K562 (cell line): ENCODE measurements around the gene GPR162. TPM values are rescaled to one million over a fixed set of nuclear protein-coding genes. Genes with fewer than 3 reads are reported as not detected.

Source experiments
- ARID3B ChIP-seq: fragments of 250-450 bp; sonication (Bioruptor Pico); IDR thresholded peaks from 2 replicates; pipeline ENCODE4 v1.4.0; 2020; ENCODE audit warnings: borderline replicate concordance
- ATF7 ChIP-seq: fragments of 450-650 bp; IDR thresholded peaks from 2 replicates; pipeline ENCODE4 v1.7.1; 2014; ENCODE audit warnings: mild to moderate bottlenecking, moderate library complexity
- BRCA1 ChIP-seq, 2 experiments: fragments of 450-650 bp in 1 of 2; sonication (generic) in 1 of 2; formaldehyde crosslinking in 1 of 2; IDR thresholded peaks; 2 replicates each; pipeline versions ENCODE4 v1.5.0 to v1.6.1; 2017 to 2020; ENCODE audit warnings: mild to moderate bottlenecking in 1 of 2, missing genetic modification reagents in 1 of 2
- ELK3 ChIP-seq: fragments of 450-650 bp; formaldehyde crosslinking; IDR thresholded peaks from 2 replicates; pipeline ENCODE4 v1.4.0; 2020; ENCODE audit warnings: mild to moderate bottlenecking
- GTF2A2 ChIP-seq: IDR thresholded peaks from 2 replicates; pipeline ENCODE4 v1.6.1; 2016; ENCODE audit warnings: mild to moderate bottlenecking, missing genetic modification characterization, missing compliant biosample characterization
- HMGN3 ChIP-seq: IDR thresholded peaks from 2 replicates; pipeline ENCODE4 v1.6.1; 2011; ENCODE audit warnings: borderline replicate concordance, low read depth, mild to moderate bottlenecking, mixed read lengths, low read length; ENCODE audit not compliant: insufficient read length; ENCODE audit errors: extremely low read depth
- MCM5 ChIP-seq: fragments of 450-650 bp; IDR thresholded peaks from 2 replicates; pipeline ENCODE4 v1.6.1; 2016; ENCODE audit warnings: low read depth
- MXI1 ChIP-seq: IDR thresholded peaks from 2 replicates; pipeline ENCODE4 v1.6.1; 2011; ENCODE audit warnings: low read depth, mild to moderate bottlenecking, improper control_type of control experiment, low read length
- SRSF9 ChIP-seq: fragments of 200-400 bp; formaldehyde crosslinking; IDR thresholded peaks from 2 replicates; pipeline ENCODE4 v1.6.1; 2017; ENCODE audit warnings: low read depth, low read length, borderline replicate concordance
- ZBTB34 ChIP-seq: fragments of 250-450 bp; sonication (Bioruptor Pico); IDR thresholded peaks from 2 replicates; pipeline ENCODE4 v1.8.0; 2021; ENCODE audit warnings: mild to moderate bottlenecking, moderate library complexity
- ZBTB7A ChIP-seq: IDR thresholded peaks from 2 replicates; pipeline ENCODE4 v1.6.1; 2011; ENCODE audit warnings: low read depth, mild to moderate bottlenecking, low read length, moderate library complexity, borderline replicate concordance; ENCODE audit not compliant: control insufficient read depth
- ZC3H4 ChIP-seq: sonication (generic); formaldehyde crosslinking; IDR thresholded peaks from 2 replicates; pipeline ENCODE4 v1.9.0; 2021; ENCODE audit warnings: missing genetic modification reagents, borderline replicate concordance
- ZFP1 ChIP-seq: fragments of 450-650 bp; formaldehyde crosslinking; IDR thresholded peaks from 2 replicates; pipeline ENCODE4 v1.4.0; 2020; ENCODE audit warnings: mild to moderate bottlenecking, mixed read lengths
- ZFP30 ChIP-seq: fragments of 250-450 bp; sonication (Bioruptor Pico); IDR thresholded peaks from 2 replicates; pipeline ENCODE4 v1.8.0; 2022; ENCODE audit warnings: moderate library complexity, mild to moderate bottlenecking, inconsistent platforms, borderline replicate concordance
- ZKSCAN3 ChIP-seq: fragments of 250-450 bp; sonication (Bioruptor Pico); IDR thresholded peaks from 2 replicates; pipeline ENCODE4 v1.4.0; 2020
- ZKSCAN8 ChIP-seq: fragments of 200-800 bp; sonication (Bioruptor generic); IDR thresholded peaks from 2 replicates; pipeline ENCODE4 v1.6.1; 2016; ENCODE audit warnings: missing genetic modification characterization, missing compliant biosample characterization
- ZNF175 ChIP-seq: fragments of 200-800 bp; sonication (Bioruptor generic); IDR thresholded peaks from 2 replicates; pipeline ENCODE4 v1.6.1; 2016; ENCODE audit warnings: low read depth, mild to moderate bottlenecking, missing genetic modification characterization, missing compliant biosample characterization
- ZNF395 ChIP-seq: fragments of 200-800 bp; sonication (Bioruptor generic); IDR thresholded peaks from 2 replicates; pipeline ENCODE4 v1.6.1; 2017; ENCODE audit warnings: missing genetic modification characterization, missing compliant biosample characterization
- ZNF75A ChIP-seq: fragments of 450-650 bp; formaldehyde crosslinking; IDR thresholded peaks from 2 replicates; pipeline ENCODE4 v1.4.0; 2020; ENCODE audit warnings: mild to moderate bottlenecking
- ZNF780A ChIP-seq: fragments of 250-450 bp; sonication (Bioruptor Pico); IDR thresholded peaks from 2 replicates; pipeline ENCODE4 v1.5.0; 2021; ENCODE audit warnings: mild to moderate bottlenecking
- polyA plus RNA-seq, 8 experiments: library from polyadenylated mRNA; depleted of rRNA in 4 of 8; stranded (reverse) in 5 of 8; unstranded in 3 of 8; fragments of >200 nt; fragmentation: Nextera tagmentation in 2 of 8; fragmentation: Illumina TruSeq in 1 of 8; extraction: Ambion mirVana in 2 of 8; extraction: Trizol in 1 of 8; gene quantifications; 2 replicates each; pipeline versions ENCODE4 v1.2.1 to v1.2.3, GENCODE V29; 2011 to 2014; ENCODE audit warnings: inconsistent platforms in 1 of 8, missing spikeins in 1 of 8
- total RNA-seq, 7 experiments: library from RNA; depleted of rRNA in 6 of 7; stranded (reverse); fragments of >200 nt in 6 of 7; fragmentation: Illumina TruSeq in 2 of 7; extraction: Trizol in 2 of 7; gene quantifications; 2 replicates each; pipeline versions ENCODE4 v1.2.1 to v1.2.3, GENCODE V29; 2011 to 2021; ENCODE audit warnings: low replicate concordance in 1 of 7

Gene GPR162
- total and polyA plus RNA-seq, 9 of the 15 experiments (the other 6 are each of a cell fraction or from before 2014, with no cell fraction given): 0.65 to 1.8 (median 1.1) TPM; not detected in 2

- TF ChIP-seq MXI1: peak; percentile 85
- TF ChIP-seq ZNF75A (CRISPR knock-in tag): no peak
- no peak; the same call in 1 of the 2 replicates for TF ChIP-seq ZC3H4 (CRISPR knock-in tag)
- no peak for TF ChIP-seq ZFP1 (CRISPR knock-in tag)
- no peak for TF ChIP-seq ZBTB34
- no peak for TF ChIP-seq GTF2A2
- TF ChIP-seq ATF7: no peak
- TF ChIP-seq ZNF780A (CRISPR knock-in tag): no peak
- TF ChIP-seq MCM5: no peak
- peak; percentile 35; the same call in 1 of the 2 replicates for TF ChIP-seq ZNF395 (CRISPR knock-in tag)
- no peak for TF ChIP-seq ZNF175 (CRISPR knock-in tag)
- no peak for TF ChIP-seq ZKSCAN3 (CRISPR knock-in tag)
- TF ChIP-seq ELK3 (CRISPR knock-in tag): no peak
- TF ChIP-seq HMGN3: peak; percentile 38
- TF ChIP-seq ZKSCAN8 (CRISPR knock-in tag): no peak
- TF ChIP-seq ZBTB7A: peak; percentile 84
- no peak for TF ChIP-seq ZFP30 (CRISPR knock-in tag)
- no peak for TF ChIP-seq ARID3B
- no peak for TF ChIP-seq BRCA1 (IDR thresholded peaks at IDR 0.05)
- TF ChIP-seq BRCA1 (CRISPR knock-in tag; IDR thresholded peaks at IDR 0.05): no peak
- TF ChIP-seq SRSF9: no peak
Measured at GRCh38 chr12:6872073-6873048, 50.7 kb downstream of the GPR162 start (continued).
